HepG2 (cell line): ENCODE measurements around the gene GLG1. TPM values are rescaled to one million over a fixed set of nuclear protein-coding genes. Genes with fewer than 3 reads are reported as not detected.

Source experiments
- ARNT ChIP-seq: fragments of 450-650 bp; IDR thresholded peaks from 2 replicates; pipeline ENCODE4 v1.6.1; 2017
- ASH2L ChIP-seq: fragments of 300-600, 200-600 bp; sonication (generic); IDR thresholded peaks from 2 replicates; pipeline ENCODE4 v1.7.0; 2017; ENCODE audit warnings: low read depth, mild to moderate bottlenecking, moderate library complexity, mixed read lengths, low read length; ENCODE audit not compliant: insufficient read length
- MBNL3 ChIP-seq: fragments of 250-450 bp; sonication (Bioruptor Pico); conservative IDR thresholded peaks from 2 replicates; pipeline ENCODE4 v1.8.0; 2022; ENCODE audit warnings: mild to moderate bottlenecking, inconsistent platforms
- MIER3 ChIP-seq: IDR thresholded peaks from 2 replicates; pipeline ENCODE4 v1.6.1; 2016; ENCODE audit warnings: missing compliant biosample characterization, borderline replicate concordance
- NAIF1 ChIP-seq: sonication (generic); formaldehyde crosslinking; IDR thresholded peaks from 2 replicates; pipeline ENCODE4 v1.5.0; 2020; ENCODE audit warnings: mild to moderate bottlenecking, missing genetic modification reagents, borderline replicate concordance
- RFX3 ChIP-seq: IDR thresholded peaks from 2 replicates; pipeline ENCODE4 v1.6.1; 2016; ENCODE audit warnings: missing biosample characterization, missing genetic modification reagents
- TAF1 ChIP-seq: sonication (generic); formaldehyde crosslinking; IDR thresholded peaks from 2 replicates; pipeline ENCODE4 v1.4.0; 2020; ENCODE audit warnings: missing genetic modification reagents
- XBP1 ChIP-seq: sonication (generic); formaldehyde crosslinking; IDR thresholded peaks from 2 replicates; pipeline ENCODE4 v1.5.0; 2020; ENCODE audit warnings: missing genetic modification reagents
- ZNF12 ChIP-seq: sonication (generic); formaldehyde crosslinking; IDR thresholded peaks from 2 replicates; pipeline ENCODE4 v1.5.0; 2020; ENCODE audit warnings: missing genetic modification reagents
- ZNF343 ChIP-seq: sonication (generic); formaldehyde crosslinking; IDR thresholded peaks from 2 replicates; pipeline ENCODE4 v1.4.0; 2020; ENCODE audit warnings: mild to moderate bottlenecking, missing genetic modification reagents
- ZNF589 ChIP-seq: sonication (generic); formaldehyde crosslinking; conservative IDR thresholded peaks from 2 replicates; pipeline ENCODE4 v1.8.0; 2022; ENCODE audit warnings: mild to moderate bottlenecking, moderate library complexity, missing genetic modification reagents
- ZNF737 ChIP-seq: sonication (generic); formaldehyde crosslinking; IDR thresholded peaks from 2 replicates; pipeline ENCODE4 v1.5.0; 2020; ENCODE audit warnings: missing genetic modification reagents, mild to moderate bottlenecking, borderline replicate concordance
- ZNF75D ChIP-seq: sonication (generic); formaldehyde crosslinking; IDR thresholded peaks from 2 replicates; pipeline ENCODE4 v1.8.1; 2023; ENCODE audit warnings: missing genetic modification reagents, mild to moderate bottlenecking, borderline replicate concordance
- ZSCAN30 ChIP-seq: sonication (generic); formaldehyde crosslinking; IDR thresholded peaks from 2 replicates; pipeline ENCODE4 v1.5.0; 2020; ENCODE audit warnings: mild to moderate bottlenecking, missing genetic modification reagents
- polyA plus RNA-seq, 8 experiments: library from polyadenylated mRNA; depleted of rRNA in 3 of 8; stranded (reverse) in 7 of 8; unstranded in 1 of 8; fragments of >200 nt; fragmentation: Illumina TruSeq in 4 of 8; extraction: Trizol in 4 of 8; gene quantifications; 2 replicates each; pipeline versions ENCODE4 v1.2.1 to v1.2.3, GENCODE V29; 2011 to 2016; ENCODE audit warnings: low read depth in 4 of 8, missing spikeins in 1 of 8, mixed read lengths in 1 of 8; ENCODE audit not compliant: insufficient read depth in 1 of 8
- total RNA-seq, 5 experiments: library from RNA; depleted of rRNA; stranded (reverse); fragments of >200 nt; fragmentation: Illumina TruSeq; extraction: Trizol; gene quantifications; 2 replicates each; pipeline ENCODE4 v1.2.3, GENCODE V29; 2016; ENCODE audit warnings: low read depth in 1 of 5
- TF ChIP-seq, protein P1 (sequence below): sonication (generic); formaldehyde crosslinking; IDR thresholded peaks from 2 replicates; pipeline ENCODE4 v1.4.0; 2020; ENCODE audit warnings: missing genetic modification reagents
- TF ChIP-seq, protein P2 (sequence below): sonication (generic); formaldehyde crosslinking; IDR thresholded peaks from 2 replicates; pipeline ENCODE4 v1.5.0; 2020; ENCODE audit warnings: mild to moderate bottlenecking, missing genetic modification reagents
- TF ChIP-seq, protein P3 (sequence below): sonication (generic); formaldehyde crosslinking; IDR thresholded peaks from 2 replicates; pipeline ENCODE4 v1.4.0; 2020; ENCODE audit warnings: missing genetic modification reagents, borderline replicate concordance
- TF ChIP-seq, protein P4 (sequence below): sonication (generic); formaldehyde crosslinking; IDR thresholded peaks from 2 replicates; pipeline ENCODE4 v1.8.0; 2022; ENCODE audit warnings: missing genetic modification reagents, low read depth, mild to moderate bottlenecking, borderline replicate concordance

GLG1 gene
- total and polyA plus RNA-seq, 2 of the 13 experiments (the other 11 are each of a cell fraction or from before 2014, with no cell fraction given), result 87.7 to 141 TPM

DNA sequence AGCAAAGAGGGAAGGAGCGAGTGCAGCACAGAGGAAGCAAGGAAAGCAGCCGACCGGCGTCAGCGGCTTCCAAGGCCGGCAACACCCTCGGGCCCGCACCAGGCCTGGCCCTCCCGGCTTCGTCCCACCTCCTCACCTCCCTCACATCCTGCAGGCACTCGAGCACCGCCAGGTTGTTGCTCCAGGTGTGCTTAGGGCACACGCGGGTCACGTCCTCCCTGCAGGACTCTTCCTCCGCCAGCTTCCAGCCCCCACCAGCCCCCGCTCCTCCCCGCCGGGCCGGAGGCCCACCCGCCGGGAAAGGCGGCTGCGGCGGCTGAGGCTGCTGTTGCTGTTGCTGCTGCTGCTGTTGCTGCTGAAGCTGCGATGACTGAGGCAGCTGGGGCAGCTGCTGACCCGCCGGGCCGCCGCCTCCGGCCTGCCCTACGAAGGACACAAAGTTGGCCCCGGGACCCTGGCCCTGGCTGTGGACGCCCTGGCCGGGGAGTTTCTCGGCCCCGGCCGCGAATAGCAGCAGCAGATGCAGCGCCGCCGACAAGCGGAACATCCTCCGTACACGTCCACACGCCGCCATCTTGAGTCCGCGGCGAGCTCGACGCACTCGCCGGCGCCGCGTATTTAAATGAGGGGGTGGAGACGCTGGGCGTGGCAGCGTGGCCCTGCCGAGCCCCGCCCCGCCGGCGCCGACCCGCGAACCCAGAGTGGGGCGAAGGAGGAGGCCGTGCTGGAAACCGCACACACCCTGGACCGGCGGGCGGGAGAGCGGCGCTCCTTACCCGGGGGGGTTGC is at the start of gene GLG1 (continued):
- TF ChIP-seq, protein P1, sequence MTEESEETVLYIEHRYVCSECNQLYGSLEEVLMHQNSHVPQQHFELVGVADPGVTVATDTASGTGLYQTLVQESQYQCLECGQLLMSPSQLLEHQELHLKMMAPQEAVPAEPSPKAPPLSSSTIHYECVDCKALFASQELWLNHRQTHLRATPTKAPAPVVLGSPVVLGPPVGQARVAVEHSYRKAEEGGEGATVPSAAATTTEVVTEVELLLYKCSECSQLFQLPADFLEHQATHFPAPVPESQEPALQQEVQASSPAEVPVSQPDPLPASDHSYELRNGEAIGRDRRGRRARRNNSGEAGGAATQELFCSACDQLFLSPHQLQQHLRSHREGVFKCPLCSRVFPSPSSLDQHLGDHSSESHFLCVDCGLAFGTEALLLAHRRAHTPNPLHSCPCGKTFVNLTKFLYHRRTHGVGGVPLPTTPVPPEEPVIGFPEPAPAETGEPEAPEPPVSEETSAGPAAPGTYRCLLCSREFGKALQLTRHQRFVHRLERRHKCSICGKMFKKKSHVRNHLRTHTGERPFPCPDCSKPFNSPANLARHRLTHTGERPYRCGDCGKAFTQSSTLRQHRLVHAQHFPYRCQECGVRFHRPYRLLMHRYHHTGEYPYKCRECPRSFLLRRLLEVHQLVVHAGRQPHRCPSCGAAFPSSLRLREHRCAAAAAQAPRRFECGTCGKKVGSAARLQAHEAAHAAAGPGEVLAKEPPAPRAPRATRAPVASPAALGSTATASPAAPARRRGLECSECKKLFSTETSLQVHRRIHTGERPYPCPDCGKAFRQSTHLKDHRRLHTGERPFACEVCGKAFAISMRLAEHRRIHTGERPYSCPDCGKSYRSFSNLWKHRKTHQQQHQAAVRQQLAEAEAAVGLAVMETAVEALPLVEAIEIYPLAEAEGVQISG, result peak; percentile 90
- TF ChIP-seq ZNF589 (CRISPR knock-in tag) (no peak; the same call in 1 of the 2 replicates), ZNF75D (peak; percentile 15; the same call in 1 of the 2 replicates), ZNF737 (CRISPR knock-in tag) (0 out of 2 replicates have a peak, but pooled peaks have one; percentile 80), ARNT (no peak), ZNF343 (CRISPR knock-in tag) (peak; percentile 92), MBNL3 (CRISPR knock-in tag) (no peak), ASH2L (peak; percentile 98), ZSCAN30 (CRISPR knock-in tag) (no peak), MIER3 (no peak), XBP1 (CRISPR knock-in tag) (0 out of 2 replicates have a peak, but pooled peaks have one; percentile 38), RFX3 (CRISPR knock-in tag) (no peak), ZNF12 (peak; percentile 60; the same call in 1 of the 2 replicates), TAF1 (peak; percentile 99), NAIF1 (CRISPR knock-in tag) (0 out of 2 replicates have a peak, but pooled peaks have one; percentile 27)
- TF ChIP-seq, protein P2, sequence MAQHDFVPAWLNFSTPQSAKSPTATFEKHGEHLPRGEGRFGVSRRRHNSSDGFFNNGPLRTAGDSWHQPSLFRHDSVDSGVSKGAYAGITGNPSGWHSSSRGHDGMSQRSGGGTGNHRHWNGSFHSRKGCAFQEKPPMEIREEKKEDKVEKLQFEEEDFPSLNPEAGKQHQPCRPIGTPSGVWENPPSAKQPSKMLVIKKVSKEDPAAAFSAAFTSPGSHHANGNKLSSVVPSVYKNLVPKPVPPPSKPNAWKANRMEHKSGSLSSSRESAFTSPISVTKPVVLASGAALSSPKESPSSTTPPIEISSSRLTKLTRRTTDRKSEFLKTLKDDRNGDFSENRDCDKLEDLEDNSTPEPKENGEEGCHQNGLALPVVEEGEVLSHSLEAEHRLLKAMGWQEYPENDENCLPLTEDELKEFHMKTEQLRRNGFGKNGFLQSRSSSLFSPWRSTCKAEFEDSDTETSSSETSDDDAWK, result no peak
- TF ChIP-seq, protein P3, sequence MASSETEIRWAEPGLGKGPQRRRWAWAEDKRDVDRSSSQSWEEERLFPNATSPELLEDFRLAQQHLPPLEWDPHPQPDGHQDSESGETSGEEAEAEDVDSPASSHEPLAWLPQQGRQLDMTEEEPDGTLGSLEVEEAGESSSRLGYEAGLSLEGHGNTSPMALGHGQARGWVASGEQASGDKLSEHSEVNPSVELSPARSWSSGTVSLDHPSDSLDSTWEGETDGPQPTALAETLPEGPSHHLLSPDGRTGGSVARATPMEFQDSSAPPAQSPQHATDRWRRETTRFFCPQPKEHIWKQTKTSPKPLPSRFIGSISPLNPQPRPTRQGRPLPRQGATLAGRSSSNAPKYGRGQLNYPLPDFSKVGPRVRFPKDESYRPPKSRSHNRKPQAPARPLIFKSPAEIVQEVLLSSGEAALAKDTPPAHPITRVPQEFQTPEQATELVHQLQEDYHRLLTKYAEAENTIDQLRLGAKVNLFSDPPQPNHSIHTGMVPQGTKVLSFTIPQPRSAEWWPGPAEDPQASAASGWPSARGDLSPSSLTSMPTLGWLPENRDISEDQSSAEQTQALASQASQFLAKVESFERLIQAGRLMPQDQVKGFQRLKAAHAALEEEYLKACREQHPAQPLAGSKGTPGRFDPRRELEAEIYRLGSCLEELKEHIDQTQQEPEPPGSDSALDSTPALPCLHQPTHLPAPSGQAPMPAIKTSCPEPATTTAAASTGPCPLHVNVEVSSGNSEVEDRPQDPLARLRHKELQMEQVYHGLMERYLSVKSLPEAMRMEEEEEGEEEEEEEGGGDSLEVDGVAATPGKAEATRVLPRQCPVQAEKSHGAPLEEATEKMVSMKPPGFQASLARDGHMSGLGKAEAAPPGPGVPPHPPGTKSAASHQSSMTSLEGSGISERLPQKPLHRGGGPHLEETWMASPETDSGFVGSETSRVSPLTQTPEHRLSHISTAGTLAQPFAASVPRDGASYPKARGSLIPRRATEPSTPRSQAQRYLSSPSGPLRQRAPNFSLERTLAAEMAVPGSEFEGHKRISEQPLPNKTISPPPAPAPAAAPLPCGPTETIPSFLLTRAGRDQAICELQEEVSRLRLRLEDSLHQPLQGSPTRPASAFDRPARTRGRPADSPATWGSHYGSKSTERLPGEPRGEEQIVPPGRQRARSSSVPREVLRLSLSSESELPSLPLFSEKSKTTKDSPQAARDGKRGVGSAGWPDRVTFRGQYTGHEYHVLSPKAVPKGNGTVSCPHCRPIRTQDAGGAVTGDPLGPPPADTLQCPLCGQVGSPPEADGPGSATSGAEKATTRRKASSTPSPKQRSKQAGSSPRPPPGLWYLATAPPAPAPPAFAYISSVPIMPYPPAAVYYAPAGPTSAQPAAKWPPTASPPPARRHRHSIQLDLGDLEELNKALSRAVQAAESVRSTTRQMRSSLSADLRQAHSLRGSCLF (CRISPR knock-in tag), result 0 out of 2 replicates have a peak, but pooled peaks have one; percentile 16
- TF ChIP-seq, protein P4, sequence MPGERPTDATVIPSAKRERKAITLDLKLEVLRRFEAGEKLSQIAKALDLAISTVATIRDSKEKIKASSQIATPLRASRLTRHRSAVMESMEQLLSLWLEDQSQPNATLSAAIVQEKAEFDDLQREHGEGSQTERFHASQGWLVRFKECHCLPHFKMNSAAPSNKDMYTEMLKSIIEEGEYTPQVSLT, result no peak
